Chondrocyte (in vitro differentiated cells): ENCODE results near the gene CFP. TPM values are rescaled to one million over a fixed set of nuclear protein-coding genes. Genes with fewer than 3 reads are reported as not detected.
A peak's percentile ranks its signal among the peaks of the same experiment; 100 is the strongest.

Experiments
- DNase-seq: peaks from one replicate; pipeline ENCODE4 v3.0.0; 2021; ENCODE audit warnings: mixed read lengths, low spot score
- H3K27ac Mint-ChIP-seq: one replicate; pipeline ENCODE4 v1.8.0; 2021; ENCODE audit warnings: mild to moderate bottlenecking, moderate library complexity, mixed read lengths; ENCODE audit not compliant: unreplicated experiment
- H3K27me3 Mint-ChIP-seq: 2 replicates; pipeline ENCODE4 v1.8.0; 2021; ENCODE audit warnings: low read depth, mixed read lengths
- H3K36me3 Mint-ChIP-seq: 2 replicates; pipeline ENCODE4 v1.8.0; 2021; ENCODE audit warnings: low read depth, mixed read lengths
- H3K4me1 Mint-ChIP-seq: 2 replicates; pipeline ENCODE4 v1.8.0; 2021; ENCODE audit warnings: low read depth, mild to moderate bottlenecking, mixed read lengths
- H3K4me3 Mint-ChIP-seq: one replicate; pipeline ENCODE4 v1.8.0; 2021; ENCODE audit warnings: mild to moderate bottlenecking, moderate library complexity, mixed read lengths; ENCODE audit not compliant: unreplicated experiment
- H3K9me3 Mint-ChIP-seq: 2 replicates; pipeline ENCODE4 v1.8.0; 2021; ENCODE audit warnings: low read depth, mixed read lengths
- total RNA-seq: library from RNA; stranded (reverse); gene quantifications from 3 replicates; pipeline ENCODE4 v1.2.1, GENCODE V29; 2021
- TF ChIP-seq, protein P1 (sequence below): fragments of 200-600 bp; sonication (generic); IDR thresholded peaks from 2 replicates; pipeline ENCODE4 v1.5.0; 2021; ENCODE audit warnings: antibody characterized with exemption, mild to moderate bottlenecking, moderate library complexity

Gene CFP
- total RNA-seq, 1 donor from 2014 or later, result 0.87 TPM

DNA sequence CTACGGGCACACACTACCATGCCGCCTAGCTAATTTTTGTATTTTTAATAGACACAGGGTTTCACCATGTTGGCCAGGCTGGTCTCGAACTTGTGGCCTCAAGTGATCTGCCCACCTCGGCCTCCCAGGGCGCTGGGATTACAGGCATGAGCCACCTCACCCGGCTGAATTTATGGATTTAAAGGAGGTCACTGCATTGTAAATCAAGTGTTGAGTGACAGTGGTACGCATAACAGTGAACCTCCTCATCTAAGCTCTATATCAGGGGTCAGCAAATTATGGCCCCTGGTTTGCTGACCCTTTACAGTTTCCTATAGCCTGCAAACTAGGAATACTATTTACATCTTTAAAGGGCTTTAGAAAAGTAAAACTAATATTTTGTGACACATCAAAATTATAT is 31.8 kb upstream of the CFP start:
- no peak for DNase-seq
- H3K9me3 Mint-ChIP-seq, result peaks cover 14% of the 10 kb centered on the region

DNA sequence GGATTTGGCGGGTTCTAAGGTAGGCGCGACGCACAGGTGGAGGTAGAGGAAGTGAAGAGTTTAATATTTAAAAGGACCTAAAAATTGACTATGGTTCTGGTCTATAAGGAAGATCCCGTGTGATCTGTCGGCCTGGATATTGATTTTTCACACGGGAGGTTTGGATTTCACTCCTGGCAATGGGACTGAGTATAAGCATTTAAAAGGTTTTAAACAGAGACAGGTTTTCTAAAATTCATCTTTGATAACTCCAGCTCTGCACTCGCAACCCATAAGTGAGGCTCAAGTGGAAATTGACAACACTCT is 29.6 kb upstream of the CFP start:
- Mint-ChIP-seq H3K4me1 (peaks cover 19% of the 10 kb centered on the region), H3K36me3 (peaks cover 6% of the 10 kb centered on the region), H3K27ac (peak overlapping the region; percentile 99), H3K9me3 (peaks cover 14% of the 10 kb centered on the region), H3K27me3 (no peaks in the 10 kb centered on the region), H3K4me3 (peak overlapping the region; percentile 85)
- TF ChIP-seq, protein P1, sequence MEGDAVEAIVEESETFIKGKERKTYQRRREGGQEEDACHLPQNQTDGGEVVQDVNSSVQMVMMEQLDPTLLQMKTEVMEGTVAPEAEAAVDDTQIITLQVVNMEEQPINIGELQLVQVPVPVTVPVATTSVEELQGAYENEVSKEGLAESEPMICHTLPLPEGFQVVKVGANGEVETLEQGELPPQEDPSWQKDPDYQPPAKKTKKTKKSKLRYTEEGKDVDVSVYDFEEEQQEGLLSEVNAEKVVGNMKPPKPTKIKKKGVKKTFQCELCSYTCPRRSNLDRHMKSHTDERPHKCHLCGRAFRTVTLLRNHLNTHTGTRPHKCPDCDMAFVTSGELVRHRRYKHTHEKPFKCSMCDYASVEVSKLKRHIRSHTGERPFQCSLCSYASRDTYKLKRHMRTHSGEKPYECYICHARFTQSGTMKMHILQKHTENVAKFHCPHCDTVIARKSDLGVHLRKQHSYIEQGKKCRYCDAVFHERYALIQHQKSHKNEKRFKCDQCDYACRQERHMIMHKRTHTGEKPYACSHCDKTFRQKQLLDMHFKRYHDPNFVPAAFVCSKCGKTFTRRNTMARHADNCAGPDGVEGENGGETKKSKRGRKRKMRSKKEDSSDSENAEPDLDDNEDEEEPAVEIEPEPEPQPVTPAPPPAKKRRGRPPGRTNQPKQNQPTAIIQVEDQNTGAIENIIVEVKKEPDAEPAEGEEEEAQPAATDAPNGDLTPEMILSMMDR, result no peak
- no peak for DNase-seq

More for the DNA sequence above, 31.8 kb upstream of the CFP start:
- no peak overlapping the region for H3K27ac Mint-ChIP-seq
- H3K4me1 Mint-ChIP-seq, result peaks cover 19% of the 10 kb centered on the region
- no peak overlapping the region for H3K4me3 Mint-ChIP-seq
- H3K36me3 Mint-ChIP-seq, result peaks cover under 1% of the 10 kb centered on the region
- TF ChIP-seq, protein P1, result no peak
- H3K27me3 Mint-ChIP-seq, result no peaks in the 10 kb centered on the region

DNA sequence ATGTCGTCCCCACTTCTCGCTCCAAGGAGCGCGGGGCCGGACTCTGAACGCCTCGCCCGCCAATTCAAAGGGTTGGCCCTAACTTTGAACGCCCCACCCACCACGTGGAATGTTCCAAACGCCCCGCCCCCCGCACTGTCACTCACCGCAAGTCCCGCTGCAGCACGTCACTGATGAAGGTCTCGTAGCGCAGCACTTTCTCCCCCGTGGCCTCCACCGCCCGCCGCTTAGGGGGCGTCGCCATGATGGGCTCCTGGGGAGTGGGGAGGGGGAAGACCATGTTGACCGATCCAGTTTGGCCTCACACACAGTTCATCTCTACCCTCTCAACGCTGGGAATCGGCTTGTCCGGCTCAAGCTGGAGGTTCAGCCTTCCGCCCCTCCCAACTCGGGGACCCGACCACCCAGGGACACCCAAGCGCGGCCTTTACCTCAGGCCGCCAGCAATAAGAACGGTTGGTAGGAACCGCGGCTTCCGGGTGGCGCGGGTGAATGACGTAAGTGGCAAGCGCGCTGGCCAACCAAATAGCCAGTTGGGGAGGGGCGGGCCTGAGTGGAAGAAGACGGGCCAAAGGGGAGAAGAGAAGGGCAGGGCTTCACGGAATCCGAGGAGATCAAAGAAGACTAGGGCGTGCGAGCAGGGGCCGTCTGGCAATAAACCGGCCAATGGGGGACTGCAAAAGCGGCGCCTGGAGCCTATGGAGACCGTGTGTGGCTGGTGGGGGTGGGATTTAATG is 29.1 kb upstream of the CFP start, which contains the start of gene UXT:
TSS of gene UXT (minus strand) at position 497 of the 737 bp plus-strand sequence. CDS start at position 244, 253 bp downstream.
- peak; percentile 95 for DNase-seq
- H3K4me1 Mint-ChIP-seq, result peaks cover 19% of the 10 kb centered on the region
- no peaks in the 10 kb centered on the region for H3K27me3 Mint-ChIP-seq
- H3K9me3 Mint-ChIP-seq, result peaks cover 13% of the 10 kb centered on the region
- peak within 1 kb of the TSS; percentile 99 for H3K27ac Mint-ChIP-seq
- peak within 1 kb of the TSS; percentile 85 for H3K4me3 Mint-ChIP-seq
- H3K36me3 Mint-ChIP-seq, result peaks cover 6% of the 10 kb centered on the region
- TF ChIP-seq, protein P1, result no peak

DNA sequence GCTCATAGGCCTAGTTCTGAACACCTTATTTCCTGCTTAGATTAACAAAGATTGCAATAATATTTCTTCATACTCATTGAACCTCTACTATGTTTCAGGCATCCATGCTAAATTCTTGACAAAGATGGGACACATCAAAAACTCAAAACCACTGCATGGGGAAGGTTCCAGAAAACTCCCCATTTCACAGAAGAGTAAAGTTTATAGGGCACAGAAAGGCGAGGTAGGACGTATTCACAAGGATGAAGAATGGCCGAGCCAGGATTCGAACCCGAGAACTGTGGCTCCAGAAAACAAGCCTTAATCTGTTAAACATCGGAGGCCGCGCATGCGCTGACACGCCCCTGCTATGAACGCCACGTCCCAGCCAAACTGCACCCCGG is 28.6 kb upstream of the CFP start:
- DNase-seq, result no peak
- peaks cover 10% of the 10 kb centered on the region for H3K9me3 Mint-ChIP-seq
- TF ChIP-seq, protein P1, result no peak

DNA sequence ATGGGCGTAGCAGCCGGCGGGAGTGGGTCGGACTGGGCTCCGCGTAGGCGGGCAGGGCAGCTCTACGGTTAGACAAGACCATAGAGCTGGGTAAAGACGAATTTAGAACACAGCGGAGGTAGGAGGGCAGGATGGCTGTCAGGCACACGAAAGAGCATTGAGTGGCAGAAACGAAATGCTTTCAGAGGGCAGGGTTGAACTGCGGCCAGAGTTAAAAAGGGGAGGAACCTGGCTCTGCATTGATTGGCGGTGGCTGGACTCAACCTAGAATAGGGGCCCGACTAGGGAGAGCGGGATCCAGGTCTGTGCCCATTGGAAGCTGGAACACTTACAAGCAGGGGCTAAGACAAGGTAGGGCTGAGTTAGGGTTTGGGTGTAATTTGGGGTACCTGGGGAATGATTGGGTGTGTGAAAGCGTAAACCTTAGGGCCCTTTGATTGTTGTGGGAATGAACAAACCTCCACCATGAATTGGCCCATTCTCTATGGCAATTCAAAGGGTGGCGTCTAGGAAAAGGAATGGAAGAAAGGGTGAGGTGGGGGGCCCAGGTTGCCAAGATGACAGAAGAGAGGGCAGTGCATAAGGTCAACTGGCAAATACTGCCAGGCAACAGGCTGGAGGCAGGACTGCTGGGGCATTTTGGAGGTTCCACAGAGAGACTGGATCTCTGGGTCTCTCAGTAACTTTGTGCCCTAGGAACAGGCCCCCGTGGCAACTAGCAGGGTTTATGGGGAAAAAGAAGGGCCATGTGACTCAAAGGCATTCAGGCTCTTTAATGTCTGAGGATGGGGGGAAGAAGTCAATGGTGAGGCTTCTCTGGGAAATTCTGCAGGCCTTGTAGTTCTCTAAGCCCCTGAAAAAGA is 21.5 kb upstream of the CFP start:
- DNase-seq, result no peak
- peaks cover 3% of the 10 kb centered on the region for H3K36me3 Mint-ChIP-seq
- peak overlapping the region; percentile 96 for H3K27ac Mint-ChIP-seq

More for the DNA sequence above, 28.6 kb upstream of the CFP start:
- Mint-ChIP-seq H3K4me1 (peaks cover 19% of the 10 kb centered on the region), H3K27me3 (no peaks in the 10 kb centered on the region), H3K4me3 (peak overlapping the region; percentile 85), H3K27ac (peak overlapping the region; percentile 99), H3K36me3 (peaks cover 6% of the 10 kb centered on the region)

More for the DNA sequence above, 21.5 kb upstream of the CFP start:
- Mint-ChIP-seq H3K4me1 (peaks cover 25% of the 10 kb centered on the region), H3K4me3 (peak overlapping the region; percentile 78), H3K9me3 (peaks cover 3% of the 10 kb centered on the region), H3K27me3 (no peaks in the 10 kb centered on the region)
- TF ChIP-seq, protein P1, result no peak
